ENCODE measurements around the gene PRAMEF7.
"Not testable (repeated sequence)": the region's sequence is repeated elsewhere in the genome, so short reads cannot be mapped to it uniquely, and the experiment has no call there.

The PRAMEF7 gene
- 0 reads per million in 2 donors for total RNA-seq

- not testable (repeated sequence) for DNase-seq
Observed at GRCh38 chr1:12916310-12916709, at the start of gene PRAMEF7. Gene PRAMEF7, plus strand, starts transcription at chr1:12916610. Its CDS starts 1,083 bp downstream, at chr1:12917693.

GRCh38 chr1:12878453-12878852, 38.0 kb upstream of the PRAMEF7 start:
- peak in 1 of 5 experiments; percentile 1 for DNase-seq

GRCh38 chr1:12886101-12886500, 30.3 kb upstream of the PRAMEF7 start, which contains the start of gene PRAMEF4:
Gene PRAMEF4, minus strand, starts transcription at chr1:12886201. Its CDS starts 2,807 bp downstream, at chr1:12883394.
- DNase-seq = not testable (repeated sequence)

- DNase-seq = not testable (repeated sequence)
Observed at GRCh38 chr1:12898170-12898569, 18.2 kb upstream of the PRAMEF7 start, which contains the start of gene PRAMEF10. Gene PRAMEF10, minus strand, starts transcription at chr1:12898270. Its CDS starts 2,423 bp downstream, at chr1:12895847.

- DNase-seq = not testable (repeated sequence)
Observed at GRCh38 chr1:12899186-12899585, 17.2 kb upstream of the PRAMEF7 start.

GRCh38 chr1:12903793-12904572, 12.4 kb upstream of the PRAMEF7 start:
- not testable (repeated sequence) for DNase-seq

- not testable (repeated sequence) for DNase-seq
Observed at GRCh38 chr1:12921749-12922148, 5.3 kb downstream of the PRAMEF7 start.

GRCh38 chr1:12924368-12924767, 8.0 kb downstream of the PRAMEF7 start:
- not testable (repeated sequence) for DNase-seq

GRCh38 chr1:12947480-12947879, 31.1 kb downstream of the PRAMEF7 start, which contains the start of gene PRAMEF6:
Gene PRAMEF6, minus strand, starts transcription at chr1:12947580. Its CDS starts 5,062 bp downstream, at chr1:12942518.
- not testable (repeated sequence) for DNase-seq

Measured in T-helper 2 cell (primary cell).